ENCODE measurements around the gene BABAM2.

- TF ChIP-seq ZNF639 (CRISPR knock-in tag; conservative IDR thresholded peaks at IDR 0.05 in 1 of 2, IDR thresholded peaks at IDR 0.05 in 1 of 2) (no peak), CTCF (IDR thresholded peaks at IDR 0.05 in 2 of 3, conservative IDR thresholded peaks at IDR 0.05 in 1 of 3; ENCODE audit: insufficient read depth in 2 of 3, low read depth in 1 of 3, low read length in 3 of 3) (no peak), ZNF311 (CRISPR knock-in tag; IDR thresholded peaks at IDR 0.05) (no peak), KAT8 (IDR thresholded peaks at IDR 0.05; ENCODE audit: low read depth) (no peak), ETV5 (CRISPR knock-in tag; IDR thresholded peaks at IDR 0.05; ENCODE audit: low read depth) (no peak), MBD2 (IDR thresholded peaks at IDR 0.05; ENCODE audit: borderline replicate concordance, low read depth) (no peak), ZBTB17 (CRISPR knock-in tag; IDR thresholded peaks at IDR 0.05) (no peak), CHCHD3 (CRISPR knock-in tag; IDR thresholded peaks at IDR 0.05) (no peak), KDM5B (IDR thresholded peaks at IDR 0.05; ENCODE audit: insufficient replicate concordance, low read depth, low read length) (no peak), SIX5 (IDR thresholded peaks at IDR 0.05; ENCODE audit: borderline replicate concordance in 1 of 2, insufficient read depth in 1 of 2, low read depth in 1 of 2, low read length in 2 of 2) (no peak)
- TF ChIP-seq, protein P1, sequence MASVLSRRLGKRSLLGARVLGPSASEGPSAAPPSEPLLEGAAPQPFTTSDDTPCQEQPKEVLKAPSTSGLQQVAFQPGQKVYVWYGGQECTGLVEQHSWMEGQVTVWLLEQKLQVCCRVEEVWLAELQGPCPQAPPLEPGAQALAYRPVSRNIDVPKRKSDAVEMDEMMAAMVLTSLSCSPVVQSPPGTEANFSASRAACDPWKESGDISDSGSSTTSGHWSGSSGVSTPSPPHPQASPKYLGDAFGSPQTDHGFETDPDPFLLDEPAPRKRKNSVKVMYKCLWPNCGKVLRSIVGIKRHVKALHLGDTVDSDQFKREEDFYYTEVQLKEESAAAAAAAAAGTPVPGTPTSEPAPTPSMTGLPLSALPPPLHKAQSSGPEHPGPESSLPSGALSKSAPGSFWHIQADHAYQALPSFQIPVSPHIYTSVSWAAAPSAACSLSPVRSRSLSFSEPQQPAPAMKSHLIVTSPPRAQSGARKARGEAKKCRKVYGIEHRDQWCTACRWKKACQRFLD (CRISPR knock-in tag; IDR thresholded peaks at IDR 0.05), result no peak
These were observed 385.6 kb downstream of the BABAM2 start for GRCh38 chr2:28276076-28276618.
